T-helper 1 cell treated with Interleukin-12 subunit alpha and Interleukin-12 subunit beta and Interleukin-4 antibody, amounts not matched to agents 30 μg/mL and 1 μg/mL, for 36 hours (primary cell): ENCODE measurements around the gene ATXN1.

Experiments used
- H3K27ac Mint-ChIP-seq: one replicate; pipeline ENCODE4 v1.8.0; 2021; ENCODE audit warnings: mild to moderate bottlenecking, mixed read lengths
- H3K27me3 Mint-ChIP-seq: one replicate; pipeline ENCODE4 v1.8.0; 2021; ENCODE audit warnings: low read depth, mixed read lengths
- H3K36me3 Mint-ChIP-seq: one replicate; pipeline ENCODE4 v1.8.0; 2021; ENCODE audit warnings: low read depth, mixed read lengths
- H3K4me1 Mint-ChIP-seq: one replicate; pipeline ENCODE4 v1.8.0; 2021; ENCODE audit warnings: low read depth, mixed read lengths
- H3K4me3 Mint-ChIP-seq: one replicate; pipeline ENCODE4 v1.8.0; 2021; ENCODE audit warnings: mild to moderate bottlenecking, moderate library complexity, mixed read lengths
- H3K9me3 Mint-ChIP-seq: one replicate; pipeline ENCODE4 v1.8.0; 2021; ENCODE audit warnings: mixed read lengths

ATXN1 gene

GRCh38 chr6:16369140-16369745 lies 392.0 kb downstream of the ATXN1 start:
- H3K4me1 Mint-ChIP-seq = no peaks in the 10 kb centered on the region
- no peak overlapping the region for H3K27ac Mint-ChIP-seq
- no peaks in the 10 kb centered on the region for H3K27me3 Mint-ChIP-seq
- H3K36me3 Mint-ChIP-seq = peaks cover 14% of the 10 kb centered on the region
- H3K4me3 Mint-ChIP-seq = no peak overlapping the region
- H3K9me3 Mint-ChIP-seq = no peaks in the 10 kb centered on the region

- Mint-ChIP-seq H3K36me3 (peaks cover 5% of the 10 kb centered on the region), H3K27me3 (no peaks in the 10 kb centered on the region), H3K4me3 (no peak overlapping the region), H3K27ac (no peak overlapping the region), H3K9me3 (no peaks in the 10 kb centered on the region), H3K4me1 (no peaks in the 10 kb centered on the region)
Measured at GRCh38 chr6:16367571-16367970, 393.7 kb downstream of the ATXN1 start.

GRCh38 chr6:16363749-16364148 lies 397.5 kb downstream of the ATXN1 start:
- Mint-ChIP-seq H3K4me1 (peaks cover 3% of the 10 kb centered on the region), H3K27ac (no peak overlapping the region), H3K4me3 (no peak overlapping the region), H3K9me3 (no peaks in the 10 kb centered on the region), H3K27me3 (no peaks in the 10 kb centered on the region), H3K36me3 (no peaks in the 10 kb centered on the region)

GRCh38 chr6:16362819-16363589 lies 398.3 kb downstream of the ATXN1 start:
- Mint-ChIP-seq H3K27ac (no peak overlapping the region), H3K4me3 (no peak overlapping the region), H3K4me1 (peaks cover 3% of the 10 kb centered on the region), H3K9me3 (no peaks in the 10 kb centered on the region), H3K27me3 (no peaks in the 10 kb centered on the region), H3K36me3 (no peaks in the 10 kb centered on the region)

GRCh38 chr6:16362296-16362695 lies 399.0 kb downstream of the ATXN1 start:
- Mint-ChIP-seq H3K9me3 (no peaks in the 10 kb centered on the region), H3K4me1 (peaks cover 3% of the 10 kb centered on the region), H3K27ac (no peak overlapping the region), H3K4me3 (no peak overlapping the region), H3K36me3 (peaks cover 2% of the 10 kb centered on the region), H3K27me3 (no peaks in the 10 kb centered on the region)

GRCh38 chr6:16361861-16362260 lies 399.4 kb downstream of the ATXN1 start:
- H3K9me3 Mint-ChIP-seq = no peaks in the 10 kb centered on the region
- no peak overlapping the region for H3K27ac Mint-ChIP-seq
- H3K4me3 Mint-ChIP-seq = no peak overlapping the region
- peaks cover 2% of the 10 kb centered on the region for H3K36me3 Mint-ChIP-seq
- no peaks in the 10 kb centered on the region for H3K27me3 Mint-ChIP-seq
- peaks cover 3% of the 10 kb centered on the region for H3K4me1 Mint-ChIP-seq

GRCh38 chr6:16361121-16361520 lies 400.1 kb downstream of the ATXN1 start:
- Mint-ChIP-seq H3K4me1 (peaks cover 3% of the 10 kb centered on the region), H3K36me3 (peaks cover 2% of the 10 kb centered on the region), H3K27ac (no peak overlapping the region), H3K27me3 (no peaks in the 10 kb centered on the region), H3K9me3 (no peaks in the 10 kb centered on the region), H3K4me3 (no peak overlapping the region)

GRCh38 chr6:16360365-16360764 lies 400.9 kb downstream of the ATXN1 start:
- H3K4me3 Mint-ChIP-seq = no peak overlapping the region

GRCh38 chr6:16359563-16359962 lies 401.7 kb downstream of the ATXN1 start:
- Mint-ChIP-seq H3K4me1 (peaks cover 3% of the 10 kb centered on the region), H3K4me3 (no peak overlapping the region), H3K27me3 (no peaks in the 10 kb centered on the region), H3K9me3 (no peaks in the 10 kb centered on the region), H3K27ac (no peak overlapping the region), H3K36me3 (peaks cover 2% of the 10 kb centered on the region)

More at GRCh38 chr6:16360365-16360764, 400.9 kb downstream of the ATXN1 start:
- peaks cover 3% of the 10 kb centered on the region for H3K4me1 Mint-ChIP-seq
- H3K27me3 Mint-ChIP-seq = no peaks in the 10 kb centered on the region
- H3K36me3 Mint-ChIP-seq = peaks cover 2% of the 10 kb centered on the region
- no peaks in the 10 kb centered on the region for H3K9me3 Mint-ChIP-seq
- no peak overlapping the region for H3K27ac Mint-ChIP-seq

- no peak overlapping the region for H3K4me3 Mint-ChIP-seq
- peaks cover 2% of the 10 kb centered on the region for H3K36me3 Mint-ChIP-seq
- no peaks in the 10 kb centered on the region for H3K27me3 Mint-ChIP-seq
- no peak overlapping the region for H3K27ac Mint-ChIP-seq
- peaks cover 3% of the 10 kb centered on the region for H3K4me1 Mint-ChIP-seq
- H3K9me3 Mint-ChIP-seq = no peaks in the 10 kb centered on the region
Measured at GRCh38 chr6:16358531-16359138, 402.6 kb downstream of the ATXN1 start.

GRCh38 chr6:16355699-16356446 lies 405.4 kb downstream of the ATXN1 start:
- H3K36me3 Mint-ChIP-seq = peaks cover 2% of the 10 kb centered on the region
- H3K4me1 Mint-ChIP-seq = no peaks in the 10 kb centered on the region
- no peak overlapping the region for H3K27ac Mint-ChIP-seq
- no peaks in the 10 kb centered on the region for H3K9me3 Mint-ChIP-seq
- H3K27me3 Mint-ChIP-seq = no peaks in the 10 kb centered on the region
- H3K4me3 Mint-ChIP-seq = no peak overlapping the region

- Mint-ChIP-seq H3K36me3 (peaks cover 2% of the 10 kb centered on the region), H3K27me3 (no peaks in the 10 kb centered on the region), H3K27ac (no peak overlapping the region), H3K9me3 (no peaks in the 10 kb centered on the region), H3K4me3 (no peak overlapping the region), H3K4me1 (no peaks in the 10 kb centered on the region)
Measured at GRCh38 chr6:16355238-16355637, 406.0 kb downstream of the ATXN1 start.

GRCh38 chr6:16354692-16355091 lies 406.6 kb downstream of the ATXN1 start:
- H3K4me1 Mint-ChIP-seq = no peaks in the 10 kb centered on the region
- no peak overlapping the region for H3K27ac Mint-ChIP-seq
- no peaks in the 10 kb centered on the region for H3K9me3 Mint-ChIP-seq
- H3K4me3 Mint-ChIP-seq = no peak overlapping the region
- H3K27me3 Mint-ChIP-seq = no peaks in the 10 kb centered on the region
- peaks cover 2% of the 10 kb centered on the region for H3K36me3 Mint-ChIP-seq

GRCh38 chr6:16352821-16353438 lies 408.3 kb downstream of the ATXN1 start:
- Mint-ChIP-seq H3K27me3 (no peaks in the 10 kb centered on the region), H3K36me3 (peaks cover 2% of the 10 kb centered on the region), H3K9me3 (no peaks in the 10 kb centered on the region), H3K27ac (no peak overlapping the region), H3K4me3 (no peak overlapping the region), H3K4me1 (no peaks in the 10 kb centered on the region)
